Measurements from ENCODE around the gene TMEM39A. TPM values are rescaled to one million over a fixed set of nuclear protein-coding genes. Genes with fewer than 3 reads are reported as not detected.
A peak's percentile ranks its signal among the peaks of the same experiment; 100 is the strongest.

Gene TMEM39A
- polyA plus RNA-seq (2012; rRNA removed) = 13.2 and 19.0 TPM in 2 replicates
- 11.8 and 14.5 TPM in 2 replicates for polyA plus RNA-seq (2012; cell fraction: cytosol; rRNA removed)
- polyA plus RNA-seq (2012; cell fraction: nucleus; rRNA removed) = 45.4 and 64.9 TPM in 2 replicates

- Histone ChIP-seq H3K9me3 (no peaks in the 10 kb centered on the region), H3K79me2 (ENCODE audit: insufficient read depth) (peaks cover 50% of the 10 kb centered on the region), H3K27ac (ENCODE audit: low read depth in 2 of 2, low read length in 1 of 2) (peak within 1 kb of the TSS; percentile 90 to 96), H3F3A (replicated peaks; ENCODE audit: insufficient read depth) (no peaks in the 10 kb centered on the region), H3K4me1 (ENCODE audit: control insufficient read depth in 1 of 2, insufficient read depth in 2 of 2, low read depth in 1 of 2, low read length in 1 of 2) (peaks cover 11 to 15% of the 10 kb centered on the region in 2 experiments), H3K27me3 (ENCODE audit: insufficient read depth) (no peaks in the 10 kb centered on the region), H3K4me3 (ENCODE audit: low read depth in 2 of 2, low read length in 1 of 2) (peak within 1 kb of the TSS; percentile 99 to 100), H4K20me1 (ENCODE audit: insufficient read depth) (peaks cover 5% of the 10 kb centered on the region; the same call in 1 of the 2 replicates), H2AFZ (ENCODE audit: low read depth) (peak within 1 kb of the TSS; percentile 86), H3K9ac (peak within 1 kb of the TSS; percentile 99), H3K9me2 (no peaks in the 10 kb centered on the region), H3K36me3 (replicated peaks in 1 of 2; ENCODE audit: control insufficient read depth in 1 of 2, insufficient read depth in 2 of 2, low read length in 1 of 2) (peaks cover 35 to 39% of the 10 kb centered on the region in 2 experiments), H3K4me2 (peak within 1 kb of the TSS; percentile 98)
- WGBS (ENCODE audit: low lambda C conversion rate) = 5% methylated on average over 33 of the region's 51 CpGs
- POLR2A ChIA-PET = interaction anchor here (0.6 to 2.1 kb wide), 10 partner anchors 10 to 222 kb away, joined by 3 to 11 read pairs (median 4); partner anchors contain the start of genes B4GALT4, COX17 and TIMMDC1
- DNase-seq = peak; percentile 98
- CTCF ChIA-PET = interaction anchor here (0.7 to 3.9 kb wide), 6 partner anchors 10 to 222 kb away, joined by 3 to 24 read pairs (median 3); no protein-coding TSS in a partner anchor
- TF ChIP-seq RAD21 (IDR thresholded peaks at IDR 0.05; ENCODE audit: low read length) = no peak; the same call in 1 of the 2 replicates
- no peak for TF ChIP-seq USF1 (IDR thresholded peaks at IDR 0.05; ENCODE audit: borderline replicate concordance, low read depth)
- no peak for TF ChIP-seq SMC3 (IDR thresholded peaks at IDR 0.05; ENCODE audit: low read depth, low read length)
- TF ChIP-seq IRF3 (IDR thresholded peaks at IDR 0.05; ENCODE audit: low read depth, low read length) = no peak
- TF ChIP-seq EP300 (IDR thresholded peaks at IDR 0.05; ENCODE audit: borderline replicate concordance in 1 of 2, low read depth in 1 of 2, low read length in 1 of 2) = no peak
- TF ChIP-seq PBX3 (IDR thresholded peaks at IDR 0.05) = no peak
- peak; percentile 94 for TF ChIP-seq TAF1 (IDR thresholded peaks at IDR 0.05; ENCODE audit: borderline replicate concordance, low read depth, low read length)
- peak; percentile 91 for TF ChIP-seq YY1 (IDR thresholded peaks at IDR 0.05; ENCODE audit: low read depth)
- TF ChIP-seq REST (IDR thresholded peaks at IDR 0.05; ENCODE audit: low read depth, low read length) = peak; percentile 61; the same call in 1 of the 2 replicates
- TF ChIP-seq ELF1 (IDR thresholded peaks at IDR 0.05) = peak; percentile 86
- no peak for TF ChIP-seq FOXJ3 (CRISPR knock-in tag; IDR thresholded peaks at IDR 0.05)
- TF ChIP-seq RCOR1 (IDR thresholded peaks at IDR 0.05; ENCODE audit: low read length) = 0 out of 2 replicates have a peak, but pooled peaks have one; percentile 19
- TF ChIP-seq GABPA (IDR thresholded peaks at IDR 0.05; ENCODE audit: low read depth) = peak; percentile 85
- TF ChIP-seq USF2 (IDR thresholded peaks at IDR 0.05; ENCODE audit: borderline replicate concordance, low read depth, low read length) = no peak
- TF ChIP-seq POLR2AphosphoS5 (IDR thresholded peaks at IDR 0.05; ENCODE audit: low read depth, low read length) = peak; percentile 99
- no peak for TF ChIP-seq RXRA (IDR thresholded peaks at IDR 0.05; ENCODE audit: borderline replicate concordance, low read depth)
- no peak for TF ChIP-seq FOSL2 (IDR thresholded peaks at IDR 0.05; ENCODE audit: borderline replicate concordance, low read depth)
- TF ChIP-seq NRF1 (IDR thresholded peaks at IDR 0.05; ENCODE audit: low read depth, low read length) = peak; percentile 83
- peak; percentile 85 for TF ChIP-seq MAX (IDR thresholded peaks at IDR 0.05; ENCODE audit: low read depth)
- TF ChIP-seq RFX5 (IDR thresholded peaks at IDR 0.05; ENCODE audit: low read length) = peak; percentile 52; the same call in 1 of the 2 replicates
- no peak for TF ChIP-seq FOXM1 (IDR thresholded peaks at IDR 0.05; ENCODE audit: low read depth)
Measured at GRCh38 chr3:119463171-119464169, at the start of gene TMEM39A. TSS of gene TMEM39A (minus strand) at chr3:119463615. CDS start at chr3:119462074, 1,541 bp downstream.
